Uterus (tissue), 2 donors: ENCODE data around the gene TTYH1.

Source experiments
- CTCF ChIP-seq, 4 experiments: fragments of 200-600 bp in 2 of 4; fragments of 450-650 bp in 2 of 4; sonication (generic) in 2 of 4; IDR thresholded peaks; one replicate each; pipeline ENCODE4 v1.5.1; 2016 to 2019; ENCODE audit warnings: antibody characterized with exemption in 4 of 4, mild to moderate bottlenecking in 2 of 4, moderate library complexity in 1 of 4
- POLR2A ChIP-seq, 2 donors: fragments of 450-650 bp; IDR thresholded peaks; one replicate each; pipeline ENCODE4 v1.6.1; 2016; ENCODE audit warnings: antibody characterized with exemption in 2 of 2, mild to moderate bottlenecking in 1 of 2, moderate library complexity in 1 of 2

- TF ChIP-seq CTCF (IDR thresholded peaks at IDR 0.05) = no peak
- TF ChIP-seq POLR2A (IDR thresholded peaks at IDR 0.05) = no peak
Observed at GRCh38 chr19:54373781-54374631, 41.3 kb upstream of the TTYH1 start.
